ENCODE data around the gene TCIRG1. TPM values are rescaled to one million over a fixed set of nuclear protein-coding genes. Genes with fewer than 3 reads are reported as not detected.

The TCIRG1 gene
- polyA plus RNA-seq, 1 donor: 24.7 TPM

GRCh38 chr11:68004551-68005335, 34.1 kb upstream of the TCIRG1 start:
- DNase-seq (ENCODE audit: low read depth): no peak

DNA sequence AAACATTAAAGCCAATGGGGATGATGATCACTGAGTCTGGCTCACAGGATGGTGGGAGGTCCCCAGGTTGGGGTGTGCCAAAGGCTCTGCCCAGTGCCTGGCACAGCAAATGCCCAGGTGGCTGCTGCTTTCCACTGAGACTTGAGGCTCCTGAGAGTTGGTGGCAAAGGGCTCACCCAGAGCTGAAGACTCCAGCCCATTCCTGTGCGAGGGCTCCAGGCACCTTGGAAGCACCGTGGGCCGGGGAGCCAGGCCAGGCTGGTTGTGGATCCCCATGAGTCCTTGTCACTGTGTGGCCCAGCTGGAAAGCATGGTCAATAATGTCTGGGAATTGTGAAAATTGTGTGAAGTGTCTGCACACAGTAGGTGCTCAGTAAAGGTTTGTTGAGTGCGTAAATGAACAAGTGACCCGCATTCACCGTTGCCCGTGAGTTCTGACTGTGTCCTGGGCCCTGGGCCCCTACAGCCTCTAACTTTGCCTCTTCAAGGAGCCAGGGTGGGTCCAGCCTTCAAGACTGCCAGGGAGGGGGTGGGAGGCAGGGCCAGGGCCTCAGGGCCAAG, 32.1 kb upstream of the TCIRG1 start:
- DNase-seq (ENCODE audit: low read depth): no peak

- no peak for DNase-seq (ENCODE audit: low read depth)
Observed at GRCh38 chr11:68007498-68008380, 31.1 kb upstream of the TCIRG1 start.

DNA sequence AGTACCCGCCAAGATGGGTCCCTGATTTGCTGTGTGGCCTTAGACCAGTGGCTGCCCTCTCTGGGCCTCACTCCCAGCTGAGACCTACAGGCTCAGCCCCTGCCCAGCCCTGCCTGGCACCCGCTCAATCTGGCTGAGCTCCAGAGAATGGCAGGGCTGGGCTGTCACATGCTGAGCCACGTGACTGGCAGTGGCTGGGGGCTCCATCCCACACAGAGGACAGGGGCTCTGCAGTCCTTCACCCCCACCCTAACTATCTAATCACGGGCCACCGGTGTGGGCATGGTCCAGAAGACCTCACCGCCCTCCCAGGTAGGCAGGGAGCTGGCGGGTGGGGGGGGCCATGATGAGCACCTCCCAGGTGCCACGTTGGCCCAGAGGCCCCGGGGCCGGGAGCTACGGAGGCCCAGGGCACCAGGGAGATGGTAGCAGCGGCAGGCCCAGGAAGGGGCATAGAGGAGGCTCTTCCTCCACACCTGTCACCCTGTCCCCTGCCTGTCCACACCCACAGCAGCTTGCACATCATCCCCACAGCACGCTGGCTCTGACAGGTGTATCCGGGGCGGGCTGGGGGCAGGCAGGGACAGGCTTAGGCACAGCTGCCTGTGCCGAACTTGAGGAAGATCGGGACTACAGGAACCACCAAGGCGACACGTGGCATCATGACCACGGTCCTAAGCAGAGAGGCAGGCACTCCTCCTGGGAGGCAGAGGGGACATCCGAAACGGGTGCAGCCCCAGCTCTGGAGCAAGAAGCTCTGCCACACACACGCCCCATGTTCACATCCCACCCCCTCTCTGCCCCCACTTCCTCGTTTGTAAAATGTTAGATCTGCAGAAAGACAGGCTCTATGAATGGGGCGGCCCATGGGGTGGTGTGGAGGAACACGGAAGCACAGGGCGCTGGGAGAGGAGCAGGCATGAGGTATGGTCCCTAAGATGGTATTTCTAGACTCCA, 30.2 kb upstream of the TCIRG1 start:
- no peak for DNase-seq (ENCODE audit: low read depth)

DNA sequence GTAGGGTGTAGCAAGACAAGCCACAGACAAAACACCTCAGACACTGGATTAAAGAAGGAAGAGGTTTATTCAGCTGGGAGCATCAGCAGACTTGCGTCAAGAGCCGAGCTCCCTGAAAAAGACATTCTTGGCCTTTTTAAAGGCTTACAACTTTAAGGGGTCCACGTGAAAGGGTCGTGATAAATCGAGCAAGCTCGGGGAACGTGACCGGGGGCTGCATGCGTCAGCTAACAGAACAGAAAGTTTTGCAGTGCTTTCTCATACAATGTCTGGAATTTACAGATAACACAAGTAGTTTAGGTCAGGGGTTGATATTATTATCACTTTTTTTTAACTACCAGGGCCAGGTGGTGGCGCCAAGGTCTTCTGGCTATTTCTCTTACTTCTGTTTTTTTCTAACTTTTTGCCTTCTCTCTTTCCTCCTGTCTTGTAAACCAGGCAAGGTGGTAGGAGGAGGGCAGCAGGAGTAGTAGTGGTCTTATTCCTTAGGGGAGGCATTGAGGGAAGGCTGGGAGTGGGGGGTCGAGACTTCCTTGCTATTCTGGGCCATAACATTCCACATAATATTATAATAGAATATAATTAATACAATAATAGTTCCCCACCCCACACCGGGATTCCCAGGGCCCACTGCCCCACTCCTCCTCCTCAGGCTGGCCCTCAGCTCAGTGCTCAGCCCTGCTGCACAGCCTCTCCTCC, 29.3 kb upstream of the TCIRG1 start:
- no peak for DNase-seq (ENCODE audit: low read depth)

DNA sequence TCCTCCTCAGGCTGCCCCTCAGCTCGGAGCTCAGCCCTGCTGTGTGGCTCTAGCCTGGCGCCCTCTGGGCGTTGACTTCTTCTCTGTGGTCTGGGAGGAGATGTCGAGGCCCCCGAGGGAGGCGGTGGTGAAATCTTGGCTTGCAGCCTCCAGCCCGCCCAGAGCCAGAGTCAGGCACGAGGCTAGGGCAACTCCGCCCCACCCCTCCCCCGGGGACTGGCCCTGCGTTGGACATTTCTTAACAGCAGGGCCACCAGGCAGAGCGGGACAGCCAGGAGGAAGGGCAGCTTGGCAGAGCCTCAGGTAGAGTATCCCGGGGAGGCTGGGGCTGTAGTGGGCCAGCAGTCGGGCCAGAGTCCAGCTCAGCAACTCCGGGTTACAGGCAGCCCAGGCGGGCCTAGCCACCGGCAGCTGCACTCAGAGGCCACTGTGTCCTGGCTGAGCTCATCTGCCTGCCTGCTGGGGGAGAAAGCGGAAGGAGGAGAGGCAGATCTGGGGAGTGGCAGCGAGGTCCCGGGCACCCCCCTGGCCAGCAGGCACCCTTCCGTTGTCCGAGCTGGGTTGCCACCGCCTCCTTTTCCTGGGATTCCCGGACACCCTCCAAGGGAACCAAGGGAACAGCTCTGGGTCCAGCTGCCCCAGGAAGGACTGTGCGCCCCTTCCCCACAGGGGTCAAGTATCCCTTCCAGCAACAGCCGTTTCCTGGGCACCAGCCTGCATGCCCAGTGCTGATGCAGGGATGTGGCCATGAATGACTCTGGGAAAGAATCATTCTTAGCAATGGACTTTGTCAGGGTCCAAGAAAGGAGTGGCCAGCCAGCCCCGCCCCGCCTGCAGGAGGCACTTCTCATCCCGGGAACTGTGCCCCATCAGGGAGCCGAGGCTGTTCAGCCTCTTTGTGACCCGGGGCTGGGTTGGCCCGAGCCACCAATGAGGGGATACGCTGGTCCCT, 28.5 kb upstream of the TCIRG1 start, which contains the start of gene ALDH3B1:
Gene ALDH3B1, plus strand, starts transcription at position 238 of the 952 bp plus-strand sequence. CDS start 4,971 bp downstream, outside the sequence.
- DNase-seq (ENCODE audit: low read depth): no peak

- DNase-seq (ENCODE audit: low read depth): no peak
Observed at GRCh38 chr11:68011051-68011943, 27.5 kb upstream of the TCIRG1 start.

DNA sequence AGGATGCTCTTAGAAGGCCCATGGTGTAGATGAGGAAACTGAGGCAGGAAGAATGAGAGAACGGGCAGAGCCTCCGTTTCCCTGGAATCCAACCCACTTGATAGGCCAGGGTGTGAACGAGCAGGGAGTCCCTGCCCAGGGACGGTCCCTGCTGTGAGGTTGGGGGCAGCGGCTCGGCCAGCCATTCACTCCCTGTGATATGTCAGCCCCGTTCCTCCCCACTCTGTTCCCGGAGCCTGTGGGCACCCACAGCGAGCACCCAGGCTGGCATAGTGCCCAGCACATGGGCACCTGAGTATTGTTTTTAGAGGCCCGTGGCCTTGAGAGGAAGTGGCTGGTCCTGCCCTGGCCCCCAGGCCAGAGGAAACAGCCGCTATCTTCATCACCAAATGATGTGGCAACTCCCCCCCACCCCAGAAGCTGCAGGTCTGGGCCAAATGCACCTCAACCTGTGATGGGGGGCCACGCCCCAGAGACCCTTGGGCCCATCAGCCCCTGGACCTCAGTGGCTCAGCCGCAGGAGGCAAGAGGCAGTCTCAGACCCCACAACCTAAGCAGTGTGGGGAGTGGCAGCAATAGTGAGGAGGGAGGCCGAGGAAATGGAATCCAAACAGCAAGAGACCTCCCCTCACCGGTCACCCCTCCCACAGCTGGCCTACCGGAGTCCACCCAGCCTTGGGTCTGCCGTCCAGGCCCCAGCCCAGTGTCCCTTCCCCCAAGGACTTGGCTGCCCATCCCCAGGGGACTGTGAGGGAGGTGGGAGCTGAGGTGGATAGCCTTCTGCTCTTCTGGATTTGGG, 26.6 kb upstream of the TCIRG1 start:
- DNase-seq (ENCODE audit: low read depth): no peak

- DNase-seq (ENCODE audit: low read depth): no peak
Observed at GRCh38 chr11:68012843-68013610, 25.8 kb upstream of the TCIRG1 start.

- DNase-seq (ENCODE audit: low read depth): no peak
Observed at GRCh38 chr11:68013611-68014156, 25.1 kb upstream of the TCIRG1 start.

GRCh38 chr11:68014157-68014946, 24.5 kb upstream of the TCIRG1 start:
- DNase-seq (ENCODE audit: low read depth): no peak

DNA sequence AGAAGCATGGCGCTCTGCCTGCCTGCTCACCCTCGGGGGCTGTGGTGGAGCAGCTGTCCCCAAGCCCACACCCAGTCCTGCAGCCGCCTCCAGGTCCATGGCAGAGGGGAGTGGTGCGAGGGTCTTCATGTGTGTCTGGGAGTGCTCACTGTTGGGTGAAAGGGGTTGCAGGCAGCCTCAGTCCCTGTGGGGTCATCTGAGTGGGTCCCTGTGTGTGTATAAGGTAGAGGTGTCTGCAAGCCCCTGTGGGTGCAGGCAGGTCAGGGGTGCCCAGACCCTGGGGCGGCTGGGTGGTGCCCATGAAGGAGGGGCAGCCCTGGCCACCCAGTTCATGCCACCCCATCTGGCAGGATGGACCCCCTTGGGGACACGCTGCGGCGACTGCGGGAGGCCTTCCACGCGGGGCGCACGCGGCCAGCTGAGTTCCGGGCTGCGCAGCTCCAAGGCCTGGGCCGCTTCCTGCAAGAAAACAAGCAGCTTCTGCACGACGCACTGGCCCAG, 23.8 kb upstream of the TCIRG1 start:
- DNase-seq (ENCODE audit: low read depth): no peak

DNA sequence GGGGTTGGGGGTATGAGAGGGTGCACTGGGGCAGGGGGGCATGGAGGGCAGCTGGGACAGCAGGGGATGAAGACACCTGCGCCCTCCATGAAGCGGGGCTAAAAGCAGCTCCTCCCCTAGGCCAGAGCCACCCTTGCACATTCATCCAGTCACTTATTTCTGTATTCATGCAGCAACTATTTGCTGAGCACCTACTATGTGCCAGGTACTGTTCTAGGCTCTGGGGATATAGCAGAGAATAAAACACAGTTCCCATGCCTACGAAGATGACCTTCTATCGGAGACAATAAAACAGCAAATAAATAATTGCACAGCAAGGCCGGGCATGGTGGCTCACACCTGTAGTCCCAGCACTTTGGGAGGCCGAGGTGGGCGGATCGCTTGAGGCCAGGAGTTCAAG, 23.4 kb upstream of the TCIRG1 start:
- no peak for DNase-seq (ENCODE audit: low read depth)

GRCh38 chr11:68016161-68016903, 22.5 kb upstream of the TCIRG1 start:
- DNase-seq (ENCODE audit: low read depth): no peak
